Activated T-cell treated with anti-CD3 and anti-CD28 coated beads, Interleukin-2, amount 50 U/mL, for 1 hour (primary cell): ENCODE results near the gene PIK3R6.

Experiments
- DNase-seq: peaks from one replicate; pipeline ENCODE4 v3.0.0-alpha.2; 2020

Gene PIK3R6

DNA sequence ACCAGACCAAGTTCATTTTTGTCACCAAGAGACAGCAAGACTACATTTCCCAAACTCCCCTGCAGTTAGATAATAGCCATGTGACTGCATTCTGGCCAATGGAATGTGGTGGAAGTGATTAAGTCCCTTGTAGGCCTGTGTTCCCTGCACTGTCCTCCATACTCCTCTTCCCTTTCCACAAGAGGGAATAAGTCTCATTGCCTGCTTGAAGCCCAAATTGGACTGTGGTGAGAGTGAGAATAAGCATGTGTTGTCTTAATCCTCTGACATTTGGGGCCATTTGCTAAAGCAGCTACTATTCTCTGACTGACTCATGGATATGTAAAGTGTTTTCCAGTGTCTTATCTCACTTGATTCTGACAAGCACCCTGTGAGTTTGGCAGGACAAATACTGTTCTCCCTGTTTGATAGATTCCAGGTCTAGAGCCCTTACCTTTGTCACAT, 20.7 kb downstream of the PIK3R6 start:
- DNase-seq: no peak

GRCh38 chr17:8844229-8845218, 22.9 kb downstream of the PIK3R6 start:
- DNase-seq: no peak

DNA sequence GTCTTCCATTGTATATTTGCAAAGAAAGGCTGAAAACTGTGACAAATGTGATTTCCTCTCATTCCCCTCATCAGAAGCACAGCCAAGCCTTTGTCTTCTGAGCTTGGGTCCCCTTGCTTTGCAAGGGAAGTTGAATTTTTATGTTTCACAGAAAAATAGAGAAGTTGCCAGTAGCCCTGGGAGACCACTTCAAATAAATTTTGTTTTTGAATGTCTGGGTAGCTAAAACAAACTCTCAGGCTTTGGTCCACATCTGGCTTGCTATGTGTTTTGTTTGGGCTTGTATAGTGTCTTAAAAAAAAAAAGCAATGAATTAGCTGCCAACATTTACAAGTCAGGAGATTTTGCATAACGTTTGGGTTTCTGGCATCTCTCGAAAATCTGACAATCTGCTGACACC, 24.1 kb downstream of the PIK3R6 start:
- DNase-seq: no peak

GRCh38 chr17:8841844-8842243, 25.6 kb downstream of the PIK3R6 start:
- no peak for DNase-seq

- DNase-seq: no peak
Measured at GRCh38 chr17:8839410-8839935, 28.0 kb downstream of the PIK3R6 start.

DNA sequence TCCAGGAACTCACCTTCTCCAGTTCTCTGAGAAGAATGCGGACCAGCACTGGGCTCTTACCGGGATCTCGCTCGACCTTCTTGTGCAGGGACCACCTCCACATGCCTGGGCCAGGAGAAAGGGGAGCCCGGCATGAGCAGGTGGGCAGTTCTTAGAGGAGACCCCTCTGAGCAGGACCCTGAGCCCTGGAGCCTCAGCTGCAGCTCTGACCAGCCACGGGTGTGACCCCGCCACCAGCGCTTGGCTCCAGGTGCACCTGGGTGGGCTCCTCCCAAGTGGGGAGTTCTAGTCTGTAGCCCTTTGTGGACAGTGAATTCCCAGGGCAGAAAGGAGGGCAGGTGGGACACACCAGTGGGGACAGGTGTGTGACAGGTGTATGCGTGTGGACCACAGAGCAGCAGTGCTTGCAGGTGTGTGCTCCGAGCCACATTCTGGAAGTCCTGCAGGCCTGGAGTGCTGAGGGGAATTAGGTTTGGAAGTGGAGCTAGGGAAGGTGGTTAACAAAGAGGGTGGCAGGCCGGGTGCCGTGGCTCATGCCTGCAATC, 28.9 kb downstream of the PIK3R6 start:
- no peak for DNase-seq

- no peak for DNase-seq
Measured at GRCh38 chr17:8837563-8838075, 29.9 kb downstream of the PIK3R6 start.

DNA sequence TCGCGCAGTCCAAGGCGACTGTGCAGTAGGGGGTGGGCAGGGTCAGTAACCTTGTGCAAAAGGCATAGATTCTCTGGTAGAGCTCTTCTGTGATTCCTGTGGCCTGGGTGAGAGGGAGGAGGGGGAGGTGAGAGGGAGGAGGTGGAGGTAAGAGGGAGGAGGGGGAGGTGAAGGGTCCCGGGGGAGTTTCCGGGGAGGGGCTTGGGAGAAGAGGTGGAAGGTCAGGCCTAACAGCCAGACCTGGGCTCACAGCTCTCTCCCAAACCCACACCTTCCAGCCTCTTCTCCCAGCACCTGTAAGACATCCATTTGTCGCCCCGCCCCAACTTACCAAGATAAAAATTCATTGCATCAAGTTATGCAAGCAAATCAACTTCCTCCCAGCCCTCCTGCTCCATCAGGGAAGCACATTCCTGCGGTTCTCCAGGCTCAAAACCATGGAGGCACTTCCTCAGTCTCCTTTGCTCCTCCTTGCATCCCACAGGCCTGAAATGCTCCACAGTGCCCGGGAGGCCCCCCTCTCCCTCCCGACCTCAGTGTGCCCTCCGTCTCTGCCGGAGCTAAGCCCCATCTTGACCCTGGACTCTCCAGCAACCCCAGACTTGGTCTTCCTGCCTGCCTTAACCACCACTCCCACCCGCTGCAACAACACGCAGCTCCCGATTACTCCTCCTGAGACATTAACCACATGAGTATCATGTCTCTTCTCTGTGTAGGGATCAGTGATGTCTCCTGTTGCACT, 30.5 kb downstream of the PIK3R6 start:
- no peak for DNase-seq

GRCh38 chr17:8835631-8836364, 31.7 kb downstream of the PIK3R6 start:
- DNase-seq: no peak

- DNase-seq: no peak
Measured at GRCh38 chr17:8835106-8835505, 32.4 kb downstream of the PIK3R6 start.

- peak; percentile 32 for DNase-seq
Measured at GRCh38 chr17:8832711-8833352, 34.6 kb downstream of the PIK3R6 start.

DNA sequence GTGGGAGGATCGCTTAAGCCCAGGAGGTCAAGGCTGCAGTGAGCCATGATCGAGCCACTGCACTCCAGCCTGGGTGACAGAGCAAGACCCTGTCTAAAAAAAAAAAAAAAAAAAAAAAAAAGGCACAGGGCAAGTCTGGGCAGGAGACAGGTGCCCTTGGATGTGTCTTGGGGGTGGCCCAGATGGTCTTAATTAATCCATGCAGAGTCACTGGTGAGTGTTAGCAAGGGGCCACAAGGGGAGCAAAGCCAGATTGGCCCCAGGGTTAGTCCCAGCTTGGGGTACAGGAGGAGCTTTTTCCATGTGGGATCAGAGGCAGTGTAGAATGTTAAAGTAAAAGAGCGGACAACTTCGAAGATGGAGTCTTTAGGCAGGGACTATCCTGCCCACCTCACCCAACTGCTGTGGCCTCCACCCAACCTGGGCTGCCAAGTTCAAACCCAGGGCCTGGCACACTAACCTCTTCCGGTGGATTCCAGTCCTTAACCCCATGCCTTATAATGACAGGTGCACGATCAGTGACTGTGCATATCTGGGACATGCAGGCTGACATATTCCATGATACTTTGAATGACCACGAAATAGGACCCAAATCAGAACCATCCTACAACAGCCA, 36.1 kb downstream of the PIK3R6 start:
- DNase-seq: no peak

DNA sequence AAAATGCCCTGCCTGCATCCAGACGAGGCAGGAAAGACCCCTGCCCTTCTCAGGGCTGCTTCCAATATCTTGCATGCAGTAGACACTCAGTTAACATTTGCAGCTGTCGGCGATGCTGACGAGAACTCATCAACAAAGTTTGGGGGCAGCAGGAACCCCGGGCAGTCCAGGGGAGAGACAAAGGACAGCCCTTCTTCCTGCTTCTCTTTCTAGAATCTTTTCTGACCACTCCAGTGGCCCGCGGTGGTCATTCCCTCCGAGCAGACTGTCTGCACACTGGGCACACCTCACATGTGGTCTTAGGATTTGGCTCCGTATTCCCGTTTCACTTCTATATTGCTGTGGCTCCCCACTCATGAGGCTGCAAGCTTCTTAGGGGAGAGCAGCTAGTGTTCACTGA, 37.3 kb downstream of the PIK3R6 start:
- DNase-seq: no peak

DNA sequence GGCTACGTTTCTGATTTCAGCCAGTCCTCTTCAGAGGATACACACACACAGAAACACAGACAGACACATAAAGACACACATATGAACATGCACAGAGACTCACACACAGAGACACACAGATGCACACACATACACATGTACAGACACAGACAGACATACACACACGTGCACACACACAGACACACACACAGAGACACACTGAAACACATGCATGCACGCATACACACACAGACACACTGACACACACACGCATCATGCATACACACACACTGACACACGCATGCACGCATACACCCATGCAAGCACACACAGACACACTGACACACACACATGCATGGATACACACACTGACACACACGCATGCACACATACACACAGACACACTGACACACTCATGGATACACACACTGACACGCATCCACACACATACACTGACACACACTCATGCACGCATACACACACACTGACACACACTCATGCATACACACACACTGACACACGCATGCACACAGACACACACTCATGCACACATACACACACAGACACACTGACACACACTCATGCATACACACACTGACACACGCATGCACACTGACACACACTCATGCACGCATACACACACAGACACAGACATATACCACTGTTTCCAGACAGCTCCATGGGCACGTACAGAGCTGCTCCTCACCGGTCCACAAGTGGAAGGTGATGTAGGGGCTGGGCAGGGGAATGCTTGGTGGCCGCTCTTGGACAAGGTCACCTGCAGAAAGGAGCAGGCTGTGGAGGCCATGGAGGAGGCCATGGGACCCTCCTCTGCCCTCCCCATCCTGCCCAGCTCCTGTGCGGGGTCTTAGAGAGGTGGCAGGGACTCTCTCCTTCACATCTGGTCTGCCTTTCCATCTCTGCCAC, 38.2 kb downstream of the PIK3R6 start:
- no peak for DNase-seq

GRCh38 chr17:8828517-8828875, 39.0 kb downstream of the PIK3R6 start:
- no peak for DNase-seq

- no peak for DNase-seq
Measured at GRCh38 chr17:8826808-8827435, 40.6 kb downstream of the PIK3R6 start.

GRCh38 chr17:8825802-8826201, 41.7 kb downstream of the PIK3R6 start:
- DNase-seq: no peak

DNA sequence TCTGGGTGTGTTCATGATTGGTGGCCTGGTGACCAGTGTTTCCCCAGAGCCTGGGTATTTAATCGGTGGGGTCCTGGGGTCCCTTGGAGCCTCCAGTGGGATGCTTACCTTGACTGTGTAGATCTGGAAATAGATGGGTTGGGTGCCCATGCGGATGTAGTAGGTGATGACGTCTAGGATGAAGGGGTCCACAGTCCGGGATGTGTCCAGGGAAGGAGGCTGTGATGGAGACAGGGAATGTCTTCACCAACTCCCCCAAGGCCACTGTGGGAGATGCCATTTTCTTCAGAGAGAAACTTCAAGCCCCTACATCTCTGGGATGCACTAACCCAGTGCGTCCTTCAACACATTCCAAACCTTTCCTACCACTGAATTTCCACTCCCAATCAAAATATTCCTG, 44.2 kb downstream of the PIK3R6 start:
- DNase-seq: no peak

DNA sequence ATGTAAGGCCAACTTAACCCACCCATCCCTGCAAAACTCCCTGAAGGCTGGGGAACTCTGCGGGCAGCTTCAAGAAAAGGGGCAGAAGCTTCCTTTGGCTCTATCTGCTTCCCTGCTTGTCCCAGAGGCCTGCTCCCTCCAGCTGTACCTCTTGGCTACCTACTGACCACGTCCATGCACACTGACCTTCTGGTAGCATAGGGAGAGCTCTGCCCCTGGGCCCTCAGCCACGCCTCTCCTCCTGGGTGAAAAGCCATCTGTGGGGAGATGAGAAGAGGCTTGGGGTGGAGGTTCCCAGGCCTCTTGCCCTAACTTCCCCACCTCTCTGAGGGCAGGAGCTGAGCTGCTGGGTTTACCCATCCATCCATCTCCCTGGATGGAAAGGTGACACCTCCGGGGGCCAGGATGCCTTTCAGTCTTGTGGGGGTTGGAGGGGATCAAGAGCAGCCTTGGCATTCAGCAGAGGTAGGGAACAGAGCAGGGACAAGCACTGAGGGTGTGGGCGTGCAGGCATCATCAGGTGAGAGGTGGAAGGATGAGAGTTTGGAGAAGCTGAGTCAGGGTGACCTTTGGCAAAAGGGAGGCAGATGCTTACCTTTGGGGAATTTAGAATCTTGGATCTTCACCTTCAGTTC, 45.0 kb downstream of the PIK3R6 start:
- no peak for DNase-seq
